Lower leg skin (tissue), 3 donors: Measurements from ENCODE around the gene KLHDC8A.

Source experiments
- CTCF ChIP-seq, 3 donors: fragments of 450-650 bp; IDR thresholded peaks; one replicate each; pipeline ENCODE4 v1.5.1; 2016; ENCODE audit warnings: antibody characterized with exemption in 3 of 3, mild to moderate bottlenecking in 3 of 3, moderate library complexity in 2 of 3
- POLR2A ChIP-seq, 2 donors: fragments of 450-650 bp; IDR thresholded peaks; one replicate each; pipeline ENCODE4 v1.6.1; 2016 to 2017; ENCODE audit warnings: antibody characterized with exemption in 2 of 2, mild to moderate bottlenecking in 1 of 2, moderate library complexity in 1 of 2

GRCh38 chr1:205313563-205314308 is 43.0 kb downstream of the KLHDC8A start:
- TF ChIP-seq CTCF (IDR thresholded peaks at IDR 0.05) (no peak), POLR2A (IDR thresholded peaks at IDR 0.05) (no peak)
